ENCODE results near the gene TNFRSF21. TPM values are rescaled to one million over a fixed set of nuclear protein-coding genes. Genes with fewer than 3 reads are reported as not detected.
"Not testable (repeated sequence)": the region's sequence is repeated elsewhere in the genome, so short reads cannot be mapped to it uniquely, and the experiment has no call there.

Gene TNFRSF21
- total RNA-seq: 27.7 and 30.3 TPM in 2 replicates
- polyA plus RNA-seq (2012): 11.8 TPM

GRCh38 chr6:47309291-47310130, at the start of gene TNFRSF21:
TNFRSF21 (minus strand) TSS chr6:47309905; CDS start chr6:47309511, 394 bp downstream.
- peak; percentile 95 for DNase-seq (ENCODE audit: low read depth)

DNA sequence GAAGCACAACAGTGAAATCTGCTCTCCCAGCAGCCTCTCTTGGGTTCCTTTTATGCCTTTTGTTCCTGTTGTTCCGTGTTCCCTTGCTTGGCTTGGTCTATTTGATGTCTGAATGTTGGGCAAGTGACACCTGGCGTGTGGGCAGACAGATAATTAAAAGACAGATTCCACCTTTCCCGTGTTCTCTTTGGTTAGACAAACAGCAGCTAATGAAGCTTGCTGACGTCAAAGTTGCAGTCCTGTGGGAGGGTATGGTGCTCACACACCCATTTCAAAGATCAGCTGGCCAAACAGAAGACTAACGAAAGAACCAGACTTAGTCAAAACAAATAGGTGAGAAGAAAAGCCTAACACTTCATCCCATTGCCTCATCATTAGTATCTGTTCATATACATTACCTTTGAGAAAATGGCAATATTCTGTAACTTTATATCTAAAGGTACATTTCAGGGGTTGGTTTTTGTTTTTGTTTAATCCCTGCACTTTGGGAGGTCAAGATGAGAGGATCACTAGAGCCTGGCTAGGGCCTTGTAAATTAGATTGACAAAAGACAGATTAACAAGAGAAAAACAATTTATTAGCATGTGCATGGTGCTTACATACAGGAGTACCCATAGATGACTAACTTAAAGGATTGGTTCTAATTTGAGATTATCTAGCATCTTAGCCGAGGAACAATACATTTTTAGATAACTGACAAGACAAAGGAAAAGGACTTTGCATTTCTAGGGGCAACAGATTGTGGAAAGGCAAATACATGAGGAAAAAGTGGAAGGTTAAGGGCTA, 48.9 kb upstream of the TNFRSF21 start:
- DNase-seq (ENCODE audit: low read depth): no peak

- DNase-seq (ENCODE audit: low read depth): no peak
These were observed 48.1 kb upstream of the TNFRSF21 start for GRCh38 chr6:47357827-47358226.

- DNase-seq (ENCODE audit: low read depth): no peak
These were observed 45.8 kb upstream of the TNFRSF21 start for GRCh38 chr6:47355496-47355895.

GRCh38 chr6:47353871-47354270, 44.2 kb upstream of the TNFRSF21 start:
- no peak for DNase-seq (ENCODE audit: low read depth)

DNA sequence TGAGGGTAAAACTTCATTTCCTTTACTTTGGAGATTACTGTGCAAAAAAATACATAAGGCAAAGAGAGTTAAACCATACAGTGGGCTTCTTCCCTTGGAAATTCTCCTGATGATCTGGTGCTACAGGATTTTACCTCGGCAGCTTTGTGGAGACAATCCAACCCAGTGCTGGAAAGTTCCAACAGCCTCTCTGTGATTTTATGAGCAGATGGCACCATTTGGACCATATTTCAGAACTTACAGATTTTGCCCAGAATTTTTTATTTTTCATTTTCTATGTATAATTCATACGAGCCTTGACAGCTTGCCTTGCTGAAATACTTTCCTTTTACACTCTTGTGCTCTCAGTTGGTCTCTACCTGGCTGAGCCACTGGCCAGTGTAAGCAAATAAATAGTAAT, 43.3 kb upstream of the TNFRSF21 start:
- no peak for DNase-seq (ENCODE audit: low read depth)

GRCh38 chr6:47352194-47352920, 42.7 kb upstream of the TNFRSF21 start:
- no peak for DNase-seq (ENCODE audit: low read depth)

- DNase-seq (ENCODE audit: low read depth): no peak
These were observed 41.9 kb upstream of the TNFRSF21 start for GRCh38 chr6:47351621-47352020.

DNA sequence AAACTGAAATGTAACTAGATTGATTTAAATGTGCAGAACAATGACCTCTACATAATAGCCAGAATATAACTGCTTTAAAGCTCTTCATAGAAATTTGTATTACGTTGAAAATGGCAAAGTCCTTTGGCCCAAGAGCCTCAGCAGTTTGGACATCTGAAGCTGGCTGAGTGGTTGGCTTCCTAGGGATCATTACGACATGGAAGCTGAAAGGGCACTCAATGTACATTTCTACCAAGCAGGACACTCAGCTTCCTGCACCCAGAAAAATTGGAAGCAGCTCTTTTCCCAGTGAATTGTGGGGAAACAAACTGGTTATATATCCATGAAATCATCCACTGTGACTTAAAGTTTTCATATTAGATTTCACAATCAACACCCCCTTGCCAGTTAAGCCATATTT, 40.2 kb upstream of the TNFRSF21 start:
- DNase-seq (ENCODE audit: low read depth): no peak

DNA sequence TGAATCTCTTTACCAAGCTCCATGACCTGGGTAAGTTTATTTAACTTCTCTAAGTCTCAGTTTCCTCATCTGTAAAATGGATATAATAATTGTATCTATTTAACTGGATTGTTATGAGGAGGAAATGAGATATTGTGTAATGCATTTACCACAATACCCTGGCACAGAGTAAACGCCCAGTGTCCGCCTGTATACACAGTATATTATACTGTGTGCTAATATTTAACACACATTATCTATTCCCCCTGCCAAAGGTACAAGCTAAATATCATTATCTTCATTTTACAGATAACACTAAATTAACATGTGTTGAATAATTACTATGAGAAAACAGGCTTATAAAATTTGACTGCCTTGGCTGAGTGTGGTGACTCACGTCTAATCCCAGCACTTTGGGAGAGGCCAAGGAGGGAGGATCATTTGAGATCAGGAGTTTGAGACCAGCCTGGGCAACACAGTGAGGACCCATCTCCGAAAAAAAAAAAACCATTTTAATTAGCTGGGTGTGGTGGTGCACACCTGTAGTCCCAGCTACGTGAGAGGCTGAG, 38.7 kb upstream of the TNFRSF21 start:
- DNase-seq (ENCODE audit: low read depth): no peak

DNA sequence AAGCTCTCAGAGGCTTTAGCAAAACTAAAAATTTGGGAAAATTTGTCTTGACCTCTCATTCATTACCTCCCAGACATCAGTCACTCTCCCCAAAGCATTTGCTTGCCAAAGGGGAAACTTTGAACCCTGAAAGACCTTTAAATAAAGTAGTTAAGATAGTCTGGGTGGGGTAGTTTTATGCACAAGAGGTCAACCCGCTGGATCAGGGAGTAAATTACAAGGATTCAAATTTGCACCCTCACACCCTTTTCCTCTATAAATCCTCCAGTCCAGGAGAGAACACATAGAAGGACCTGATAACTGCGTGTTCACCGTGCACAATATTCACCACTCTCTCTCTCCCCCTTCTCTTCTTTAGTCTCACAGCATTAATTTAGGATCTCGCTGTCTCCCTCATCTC, 36.1 kb upstream of the TNFRSF21 start:
- DNase-seq (ENCODE audit: low read depth): no peak

DNA sequence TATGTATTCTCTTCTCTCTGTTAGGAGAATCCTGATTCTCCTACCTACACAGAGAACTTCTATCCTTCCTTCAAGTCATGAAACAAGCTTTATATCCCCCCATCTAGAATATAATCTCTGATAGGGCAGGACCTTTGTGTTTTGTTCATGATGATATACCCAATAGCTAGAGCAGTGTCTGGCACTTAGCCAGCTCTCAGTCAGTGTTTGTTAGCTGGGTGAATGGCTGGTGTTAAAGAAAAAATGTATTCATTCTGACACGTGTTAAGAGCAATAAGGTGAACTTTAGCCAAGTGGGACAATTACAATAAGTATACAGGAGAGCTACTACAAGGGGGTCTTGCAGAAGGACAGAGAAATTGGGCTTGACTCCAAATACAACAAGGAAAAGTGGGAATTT, 34.3 kb upstream of the TNFRSF21 start:
- peak; percentile 19 for DNase-seq (ENCODE audit: low read depth)

- no peak for DNase-seq (ENCODE audit: low read depth)
These were observed 33.9 kb upstream of the TNFRSF21 start for GRCh38 chr6:47343600-47343999.

DNA sequence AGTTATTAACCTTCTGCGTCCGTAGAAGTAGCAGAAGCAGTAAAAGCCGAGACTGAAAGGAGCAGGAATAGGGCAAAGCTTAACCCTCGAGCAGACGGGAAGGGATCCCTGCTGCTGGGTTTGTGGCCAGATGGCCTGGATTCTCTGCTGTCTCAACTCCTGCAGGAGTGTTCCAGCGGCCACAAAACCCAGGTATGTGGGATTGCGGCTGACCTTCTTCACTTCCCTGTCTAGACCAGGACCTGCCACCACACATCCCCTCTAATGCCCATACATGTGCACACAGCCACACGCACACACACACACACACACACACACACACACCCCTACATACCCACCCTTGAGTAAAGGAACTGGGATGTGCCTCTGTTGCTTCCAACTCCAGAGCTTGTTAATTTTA, 33.1 kb upstream of the TNFRSF21 start:
- DNase-seq (ENCODE audit: low read depth): no peak

- no peak for DNase-seq (ENCODE audit: low read depth)
These were observed 27.8 kb upstream of the TNFRSF21 start for GRCh38 chr6:47337519-47337918.

DNA sequence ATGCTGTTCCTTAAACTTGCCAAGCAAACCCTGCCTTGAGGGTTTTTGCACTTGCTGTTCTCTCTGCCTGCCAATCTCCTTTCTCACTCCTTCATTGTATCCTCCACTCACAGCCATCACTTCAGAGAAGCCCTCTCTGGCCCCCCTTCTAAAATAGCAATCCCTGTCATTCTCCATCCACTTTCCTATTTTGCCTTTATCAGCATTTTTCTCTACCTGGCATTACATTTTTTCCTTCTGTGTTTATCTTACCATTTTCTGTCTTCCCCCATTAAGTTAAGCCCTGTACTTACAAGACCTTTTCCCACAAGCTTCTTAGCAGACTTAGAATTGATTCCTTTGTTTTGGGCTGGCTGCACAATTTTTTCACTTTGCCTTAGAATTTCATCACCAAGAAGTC, 26.6 kb upstream of the TNFRSF21 start:
- no peak for DNase-seq (ENCODE audit: low read depth)

GRCh38 chr6:47335466-47335865, 25.8 kb upstream of the TNFRSF21 start:
- no peak for DNase-seq (ENCODE audit: low read depth)

DNA sequence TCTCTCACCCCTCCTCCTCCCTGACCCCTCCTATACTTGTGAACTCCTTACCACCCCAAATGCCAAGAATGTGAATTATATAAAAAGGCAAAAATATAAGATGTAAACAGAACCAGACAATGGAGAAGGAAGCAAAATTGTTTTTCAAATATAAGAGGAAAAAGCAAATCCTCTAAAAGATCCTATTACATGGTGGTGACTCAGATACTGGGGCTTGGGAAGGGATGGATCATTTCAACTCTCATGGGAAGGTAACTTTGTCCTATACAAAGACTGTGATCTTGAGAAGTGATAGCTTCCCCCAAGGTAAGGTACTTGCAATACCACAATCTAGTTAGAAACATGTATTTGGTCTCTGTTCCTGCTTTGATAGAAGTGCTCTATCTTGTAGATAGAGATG, 24.6 kb upstream of the TNFRSF21 start:
- DNase-seq (ENCODE audit: low read depth): no peak

GRCh38 chr6:47328606-47329005, 18.9 kb upstream of the TNFRSF21 start:
- DNase-seq (ENCODE audit: low read depth): not testable (repeated sequence)

DNA sequence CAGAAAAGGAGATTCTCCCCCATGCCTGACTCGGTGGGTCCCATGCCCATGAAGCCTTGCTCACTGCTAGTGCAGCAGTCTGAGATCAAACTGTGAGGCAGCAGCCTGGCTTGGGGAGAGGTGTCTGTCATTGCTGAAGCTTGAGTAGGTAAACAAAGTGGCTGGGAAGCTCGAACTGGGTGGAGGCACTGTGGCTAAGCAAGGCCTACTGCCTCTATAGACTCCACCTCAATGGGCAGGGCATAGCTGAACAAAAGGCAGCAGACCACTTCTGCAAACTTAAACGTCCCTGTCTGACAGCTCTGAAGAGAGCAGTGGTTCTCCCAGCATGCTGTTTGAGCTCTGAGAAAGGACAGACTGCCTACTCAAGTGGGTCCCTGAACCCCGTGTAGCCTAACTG, 18.4 kb upstream of the TNFRSF21 start:
- DNase-seq (ENCODE audit: low read depth): not testable (repeated sequence)

DNA sequence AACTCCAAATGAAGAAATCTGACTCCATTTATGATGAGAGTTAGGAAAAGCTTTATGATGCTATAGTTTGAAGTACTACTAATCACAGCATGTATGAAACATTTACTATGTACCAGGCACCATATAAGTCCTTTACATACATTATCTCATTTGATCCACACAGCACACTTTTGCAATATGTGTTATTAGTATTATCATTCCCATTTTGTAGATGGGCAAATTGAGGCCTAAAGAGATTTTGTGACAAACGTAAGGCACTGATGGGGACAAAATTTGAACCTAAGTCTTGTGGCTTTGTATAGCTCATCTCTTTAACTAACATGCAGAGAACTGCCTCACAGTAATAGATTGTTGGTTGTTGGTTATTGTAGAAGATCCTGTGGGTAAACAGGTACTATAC, 14.2 kb upstream of the TNFRSF21 start:
- no peak for DNase-seq (ENCODE audit: low read depth)
